ENCODE data around the gene FSCN2. TPM values are rescaled to one million over a fixed set of nuclear protein-coding genes. Genes with fewer than 3 reads are reported as not detected.

The FSCN2 gene
- total RNA-seq, 1 donor from 2014 or later: 1.5 TPM

DNA sequence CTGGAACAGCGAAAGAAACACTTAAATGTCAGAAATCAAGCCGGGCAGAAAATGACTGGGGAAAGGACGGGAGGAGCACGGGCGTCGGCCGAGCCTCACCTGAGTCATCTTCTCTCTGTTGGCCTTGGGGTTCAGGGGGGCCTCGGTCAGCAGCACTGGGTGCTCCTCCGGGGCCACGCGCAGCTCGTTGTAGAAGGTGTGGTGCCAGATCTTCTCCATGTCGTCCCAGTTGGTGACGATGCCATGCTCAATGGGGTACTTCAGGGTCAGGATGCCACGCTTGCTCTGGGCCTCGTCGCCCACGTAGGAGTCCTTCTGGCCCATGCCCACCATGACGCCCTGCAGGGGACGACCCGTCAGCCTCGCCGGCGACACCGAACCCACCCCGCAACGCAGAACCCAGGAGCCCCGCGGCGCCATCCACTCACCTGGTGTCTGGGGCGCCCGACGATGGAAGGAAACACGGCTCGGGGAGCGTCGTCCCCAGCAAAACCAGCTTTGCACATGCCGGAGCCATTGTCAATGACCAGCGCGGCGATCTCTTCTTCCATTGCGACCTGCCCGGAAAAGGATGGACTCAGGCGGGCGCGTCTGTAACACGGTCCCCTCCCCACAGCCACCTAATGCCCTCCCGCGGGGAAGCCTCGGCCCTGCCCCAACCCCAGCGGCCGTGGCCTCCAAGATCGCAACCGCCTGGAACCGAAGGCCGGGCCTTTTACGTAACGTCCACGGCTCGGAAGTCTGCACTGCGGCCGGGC is 16.2 kb upstream of the FSCN2 start:
- no peak for DNase-seq (ENCODE audit: low read depth)

DNA sequence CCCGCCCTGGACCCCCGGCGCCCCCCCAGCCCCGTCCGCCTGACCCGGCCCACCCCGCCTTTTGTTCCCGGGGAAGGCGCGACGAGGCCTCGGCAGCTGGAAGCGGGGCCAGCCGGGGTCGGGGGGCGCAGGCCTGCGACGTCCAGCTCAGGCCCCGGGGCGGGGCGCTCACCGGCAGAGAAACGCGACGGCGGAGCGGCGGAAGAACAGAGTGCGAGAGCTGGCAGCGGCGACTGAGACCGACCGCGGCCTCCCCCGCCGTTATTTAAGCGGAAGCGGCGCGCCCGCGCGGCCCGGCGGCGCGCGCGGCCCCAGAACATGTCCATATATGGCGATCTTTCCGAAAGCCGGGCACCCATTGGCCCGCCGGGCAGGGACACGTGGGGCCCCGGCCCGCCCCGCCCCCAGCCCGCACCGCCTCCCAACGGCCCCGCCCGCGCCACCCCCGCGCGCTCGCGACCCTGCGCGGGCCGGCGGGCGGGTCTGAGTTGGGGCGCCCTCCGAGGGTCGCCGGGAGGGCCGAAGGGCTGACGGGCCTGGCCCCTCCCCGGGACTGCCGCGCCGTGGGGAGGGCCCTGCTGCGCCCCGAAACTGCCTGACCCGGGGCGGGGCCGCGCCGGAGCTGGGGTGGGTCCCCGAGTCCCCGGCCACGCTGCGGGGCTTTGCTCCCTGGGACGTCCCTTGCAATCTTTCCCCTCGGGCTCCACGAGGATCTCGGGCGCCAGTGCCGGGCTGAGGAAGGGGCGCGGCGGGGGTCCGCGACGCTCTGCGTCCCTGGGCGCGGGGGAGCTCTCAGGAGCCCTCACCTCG is 15.4 kb upstream of the FSCN2 start, which contains the start of gene ACTG1:
ACTG1 (minus strand) TSS at position 238 of the 810 bp plus-strand sequence. CDS start 445 bp downstream, outside the sequence.
- DNase-seq (ENCODE audit: low read depth): peak; percentile 95

DNA sequence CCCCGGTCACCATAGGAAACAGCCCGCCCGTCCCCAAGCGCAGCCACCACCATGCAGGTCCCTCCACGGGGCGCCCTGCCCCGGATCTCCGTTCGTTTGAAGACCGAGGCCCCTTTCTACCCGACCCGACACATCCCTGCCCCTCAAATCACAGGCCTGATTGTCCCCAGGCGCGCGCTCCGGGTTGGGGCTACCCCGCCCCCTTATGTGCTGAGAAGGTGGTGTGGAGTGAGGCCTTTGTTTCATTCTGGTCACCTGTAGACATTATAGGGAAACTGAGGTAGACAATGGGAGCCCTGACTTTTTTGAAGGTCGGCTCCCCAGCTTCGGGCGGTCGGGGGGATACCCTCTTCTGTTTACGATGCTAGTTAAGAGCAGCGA is 14.8 kb upstream of the FSCN2 start:
- peak; percentile 73 for DNase-seq (ENCODE audit: low read depth)

DNA sequence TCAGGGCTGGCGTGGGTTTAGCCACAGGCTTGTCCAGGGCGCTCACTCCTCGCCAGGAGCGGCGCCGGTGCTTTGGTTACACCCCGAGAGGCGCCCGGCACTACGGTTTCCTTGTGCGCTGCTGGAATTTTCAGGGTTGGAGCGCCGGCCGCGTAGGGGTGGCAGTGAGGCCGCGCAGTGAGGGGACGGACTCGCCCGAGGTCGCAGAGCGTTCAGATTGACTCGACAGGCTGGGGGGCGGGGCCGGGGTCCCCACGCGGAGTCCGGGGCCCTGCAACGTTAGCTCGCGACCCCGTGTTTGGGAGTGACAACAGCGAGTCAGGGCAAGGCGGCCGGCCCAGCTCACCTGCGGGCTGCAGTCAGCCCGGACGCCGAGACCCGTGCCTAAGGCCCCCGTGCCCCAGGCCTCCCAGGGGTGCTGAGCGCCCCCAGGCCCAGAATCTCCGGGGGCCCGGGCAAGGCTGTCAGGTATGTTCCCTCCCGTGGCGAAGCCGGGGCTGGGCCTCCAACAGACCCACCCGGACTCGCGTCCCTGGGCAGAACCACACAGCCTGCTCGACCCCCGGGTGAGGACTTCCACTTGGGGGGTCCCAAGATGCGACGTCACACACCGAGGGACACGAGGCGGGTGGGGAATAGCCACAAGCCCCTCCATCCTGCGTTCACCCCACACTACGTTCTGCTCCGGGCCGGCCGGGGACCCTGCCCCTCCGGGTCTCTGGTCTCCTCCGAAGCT is 14.3 kb upstream of the FSCN2 start:
- peak; percentile 85 for DNase-seq (ENCODE audit: low read depth)

DNA sequence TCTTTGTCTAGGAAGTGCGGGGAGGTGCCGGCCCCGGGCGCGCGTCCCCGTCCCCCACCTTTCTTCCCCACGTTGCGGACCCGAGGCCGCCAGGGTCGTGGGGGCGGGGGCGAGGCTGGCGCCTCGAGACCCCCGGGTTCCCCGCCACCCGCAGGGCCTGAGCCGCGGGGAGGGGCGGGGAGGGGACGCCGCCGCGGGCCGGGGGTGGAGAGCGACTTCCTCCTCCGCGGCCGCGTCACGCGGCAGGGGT is 13.8 kb upstream of the FSCN2 start:
- no peak for DNase-seq (ENCODE audit: low read depth)

DNA sequence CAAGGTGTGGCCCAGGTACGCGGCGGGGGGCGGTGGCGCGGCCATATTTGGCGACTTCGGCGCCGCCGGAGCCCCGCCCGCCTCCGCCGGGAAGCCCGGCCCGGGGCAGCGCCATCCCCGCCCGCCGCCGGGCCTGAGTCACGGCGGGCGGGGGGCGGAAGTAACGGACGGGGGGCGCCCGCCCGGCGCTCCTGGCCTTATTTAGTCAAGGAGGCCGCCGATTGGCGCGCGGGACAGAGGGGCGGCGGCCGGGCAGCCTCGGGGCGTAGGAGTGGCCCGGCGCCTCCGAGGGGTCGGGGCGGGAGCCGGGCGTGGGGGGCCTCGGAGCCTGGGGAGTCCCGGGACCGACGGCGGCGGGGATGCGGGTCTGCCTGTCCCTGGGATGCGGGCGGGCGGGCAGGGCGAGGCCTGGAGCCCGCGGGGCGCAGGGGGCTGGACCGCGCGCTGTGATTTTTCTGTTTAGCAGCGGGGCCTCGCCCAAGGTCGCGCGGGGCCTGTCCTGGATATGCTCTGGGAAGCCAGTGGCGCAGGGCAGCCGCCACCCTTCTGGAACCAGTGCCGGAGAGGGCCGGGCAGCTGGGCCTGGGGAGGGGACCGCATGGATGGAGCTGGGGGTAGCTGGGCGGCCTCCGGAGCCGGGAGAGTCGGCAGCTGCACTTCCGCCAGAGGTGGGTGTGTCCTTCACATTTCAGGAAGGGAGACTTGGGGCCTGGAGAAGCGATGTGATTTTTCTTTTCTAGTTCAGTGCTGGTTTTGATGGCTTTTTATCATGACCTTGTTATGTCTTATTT is 13.2 kb upstream of the FSCN2 start:
- DNase-seq (ENCODE audit: low read depth): peak; percentile 90

DNA sequence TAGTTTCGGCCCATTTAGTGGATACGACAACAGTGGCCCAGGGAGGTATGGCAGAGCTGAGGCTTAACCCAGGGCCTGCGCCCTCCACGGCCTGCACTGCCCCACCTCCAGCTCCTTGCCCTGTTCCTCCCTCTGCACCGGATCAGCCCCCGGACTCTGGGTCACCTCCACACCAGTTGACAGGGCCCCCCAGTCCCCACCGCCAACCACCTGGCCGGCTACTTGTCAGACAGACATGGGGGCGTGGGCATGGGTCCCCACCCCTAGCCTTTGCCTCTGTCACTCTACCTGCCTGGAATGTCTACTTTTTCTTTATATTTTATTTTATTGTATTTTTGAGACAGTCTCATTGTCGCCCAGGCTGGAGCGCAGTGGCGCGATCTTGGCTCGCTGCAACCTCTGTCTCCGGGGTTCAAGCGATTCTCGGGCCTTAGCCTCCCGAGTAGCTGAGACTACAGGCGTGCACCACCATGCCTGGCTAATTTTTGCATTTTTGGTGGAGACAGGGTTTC is 12.6 kb upstream of the FSCN2 start:
- no peak for DNase-seq (ENCODE audit: low read depth)

DNA sequence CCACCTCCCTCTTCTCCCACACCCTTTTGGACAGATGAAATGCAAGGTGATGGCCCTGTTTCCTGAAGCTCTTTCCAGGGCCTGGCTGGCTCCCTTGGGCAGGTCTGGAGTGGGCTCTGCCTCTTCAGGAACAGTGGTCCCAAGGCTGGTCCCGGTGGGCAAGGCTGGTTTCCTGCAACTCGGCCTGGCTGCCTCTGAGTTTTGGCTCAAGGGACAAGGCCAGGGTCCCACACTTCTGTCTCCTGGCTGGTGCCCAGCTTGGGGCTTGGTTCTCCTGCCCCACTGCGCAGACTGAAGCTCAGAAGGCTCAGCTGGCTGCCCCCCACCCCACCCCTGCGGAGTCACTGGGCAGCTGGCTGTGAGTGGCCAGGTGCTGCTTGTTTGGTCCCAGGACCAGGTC is 11.7 kb upstream of the FSCN2 start:
- DNase-seq (ENCODE audit: low read depth): no peak

DNA sequence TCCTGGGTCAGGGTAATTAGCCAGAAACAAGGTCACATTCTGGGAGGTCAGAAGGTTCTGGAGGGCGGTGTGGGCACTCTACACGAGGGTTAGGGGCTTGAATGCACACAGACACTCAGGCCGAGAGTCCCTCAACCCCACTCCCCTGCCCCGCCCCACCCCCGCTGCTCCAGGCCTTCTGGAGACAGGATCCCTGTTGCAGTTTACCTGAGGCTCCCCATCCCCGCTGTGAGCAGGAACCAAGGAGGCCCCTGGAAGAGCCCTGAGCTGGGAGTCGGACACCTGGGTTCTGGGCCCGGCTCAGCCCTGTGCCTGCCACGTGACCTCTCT is 11.2 kb upstream of the FSCN2 start:
- no peak for DNase-seq (ENCODE audit: low read depth)

DNA sequence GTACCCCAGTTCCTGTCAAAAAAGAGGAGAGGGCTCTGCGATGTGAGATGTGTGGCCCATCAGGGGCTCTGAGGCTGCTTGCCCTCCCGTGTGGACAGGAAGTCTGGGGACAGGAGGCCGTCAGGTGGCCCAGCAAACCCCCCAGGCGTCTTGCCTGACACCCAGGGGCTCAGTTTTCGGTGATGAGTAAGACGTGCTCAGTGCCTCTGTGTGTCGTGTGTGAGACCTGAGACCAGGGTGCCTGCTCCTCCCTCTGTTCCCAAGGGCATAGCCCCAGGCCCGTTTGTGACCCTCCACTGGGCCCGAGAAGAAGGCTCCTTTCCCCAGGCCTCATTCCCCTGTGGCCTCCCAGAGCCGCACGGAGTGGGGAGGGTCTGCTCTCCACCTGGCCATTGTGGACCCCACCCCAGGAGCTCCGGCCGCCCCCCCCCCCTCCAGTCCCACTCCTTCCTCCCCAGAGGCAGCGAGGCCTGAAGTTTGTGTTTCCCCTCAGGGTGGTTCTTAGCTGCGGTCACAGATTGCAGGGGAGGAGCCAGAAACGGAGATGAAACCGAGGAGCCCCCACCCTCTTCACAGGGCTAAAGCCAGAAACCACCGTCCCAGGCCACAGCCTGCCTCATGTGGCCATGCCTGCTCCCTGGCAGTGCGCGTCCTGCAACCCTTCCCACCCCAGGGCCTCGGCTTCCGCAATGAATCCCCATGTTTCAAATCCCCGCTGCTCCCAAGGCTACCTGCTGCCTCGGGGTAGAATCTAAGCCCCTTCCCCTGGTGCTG is 10.7 kb upstream of the FSCN2 start:
- no peak for DNase-seq (ENCODE audit: low read depth)

DNA sequence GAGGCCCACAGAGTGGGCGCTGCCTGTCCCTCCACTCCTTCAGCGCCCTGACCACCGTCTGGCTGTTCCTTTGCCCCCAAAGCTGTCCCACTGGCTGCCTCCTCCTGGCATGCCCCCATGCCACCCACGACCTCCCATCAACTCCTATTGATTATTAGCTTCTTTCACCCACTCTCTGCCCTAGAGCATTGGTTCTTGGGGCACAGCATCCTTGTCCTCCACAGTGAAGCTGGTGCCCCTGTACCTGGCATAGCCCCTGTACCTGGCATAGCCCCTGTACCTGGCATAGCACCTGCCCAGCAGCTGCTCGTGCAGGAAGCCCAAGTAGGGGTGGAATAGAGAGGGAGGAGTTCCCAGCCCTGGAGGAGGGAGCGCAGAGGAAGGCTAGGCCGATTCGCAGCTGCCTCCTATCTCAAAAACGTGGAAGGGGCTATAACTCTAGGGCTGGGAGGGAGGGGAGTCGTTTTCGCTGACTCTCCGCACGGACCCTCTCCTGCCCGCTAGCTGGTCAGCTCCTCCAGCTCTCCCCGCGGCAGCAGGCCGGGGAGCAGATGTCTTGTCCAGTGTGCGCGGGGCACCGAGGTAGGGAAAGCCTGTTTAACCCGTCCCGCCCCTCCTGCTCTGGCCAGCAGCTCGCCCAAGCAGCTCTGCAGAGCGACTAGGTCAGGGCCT is 9.9 kb upstream of the FSCN2 start:
- DNase-seq (ENCODE audit: low read depth): no peak

DNA sequence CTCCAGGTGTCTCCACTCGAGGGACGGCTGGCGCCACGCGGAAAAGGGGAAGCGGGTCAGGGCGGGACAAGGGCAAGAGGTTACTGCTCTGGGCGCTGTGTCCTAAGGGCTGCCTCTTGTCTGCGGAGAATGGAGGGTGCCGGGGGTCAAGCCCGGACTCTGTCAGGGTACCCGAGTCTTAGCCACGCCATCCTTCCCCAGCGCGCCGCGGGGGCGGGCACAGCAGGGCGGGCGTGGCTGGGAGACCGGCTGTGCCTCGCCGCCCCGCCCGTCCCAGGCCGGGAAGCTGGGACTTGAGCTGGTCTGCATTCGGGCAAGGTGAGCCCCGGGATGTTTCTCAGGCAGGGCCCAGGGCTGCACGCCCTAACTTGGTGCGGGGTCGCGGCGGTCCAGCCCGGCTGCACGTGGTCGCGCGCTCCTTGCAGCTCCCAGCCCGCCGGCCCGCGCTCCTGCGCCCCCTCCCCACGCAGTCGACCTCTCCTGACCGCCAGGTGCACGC is 9.3 kb upstream of the FSCN2 start:
- no peak for DNase-seq (ENCODE audit: low read depth)

DNA sequence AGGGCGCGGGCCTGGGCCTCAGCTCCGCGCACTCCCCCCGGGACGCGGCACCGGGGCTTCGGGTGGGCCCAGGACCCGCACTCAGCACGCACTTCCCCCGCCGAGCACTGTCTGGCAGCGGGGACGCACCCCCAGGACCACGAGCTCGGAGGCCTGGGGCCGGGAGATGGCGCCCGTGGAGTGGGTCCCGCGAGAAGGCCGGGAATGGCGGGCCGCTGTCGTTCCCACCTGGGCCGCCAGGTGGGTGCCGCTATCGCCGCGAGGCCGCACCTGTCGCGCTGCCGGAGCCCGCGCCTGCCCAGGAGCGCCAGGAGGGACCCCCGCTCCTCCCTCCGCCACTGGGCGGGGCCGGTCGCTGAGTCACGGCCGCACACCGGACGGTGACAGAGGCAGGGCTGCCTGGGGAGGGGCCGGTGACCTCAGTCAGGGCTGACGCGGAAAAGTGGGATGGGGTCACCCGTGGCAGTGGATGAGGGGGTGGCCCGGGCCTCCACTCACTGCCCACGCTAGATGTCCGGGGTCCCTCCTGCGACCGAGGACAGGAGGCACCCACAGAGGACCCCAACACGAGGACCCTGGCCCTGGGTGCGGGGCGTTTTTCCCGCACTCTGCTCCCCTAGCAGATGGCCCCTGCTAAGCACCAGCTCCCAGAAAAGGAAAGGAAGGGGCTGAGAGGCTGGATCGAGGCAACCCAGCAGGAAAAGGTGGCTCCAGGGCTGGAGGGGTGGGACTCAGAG is 8.7 kb upstream of the FSCN2 start:
- DNase-seq (ENCODE audit: low read depth): no peak

DNA sequence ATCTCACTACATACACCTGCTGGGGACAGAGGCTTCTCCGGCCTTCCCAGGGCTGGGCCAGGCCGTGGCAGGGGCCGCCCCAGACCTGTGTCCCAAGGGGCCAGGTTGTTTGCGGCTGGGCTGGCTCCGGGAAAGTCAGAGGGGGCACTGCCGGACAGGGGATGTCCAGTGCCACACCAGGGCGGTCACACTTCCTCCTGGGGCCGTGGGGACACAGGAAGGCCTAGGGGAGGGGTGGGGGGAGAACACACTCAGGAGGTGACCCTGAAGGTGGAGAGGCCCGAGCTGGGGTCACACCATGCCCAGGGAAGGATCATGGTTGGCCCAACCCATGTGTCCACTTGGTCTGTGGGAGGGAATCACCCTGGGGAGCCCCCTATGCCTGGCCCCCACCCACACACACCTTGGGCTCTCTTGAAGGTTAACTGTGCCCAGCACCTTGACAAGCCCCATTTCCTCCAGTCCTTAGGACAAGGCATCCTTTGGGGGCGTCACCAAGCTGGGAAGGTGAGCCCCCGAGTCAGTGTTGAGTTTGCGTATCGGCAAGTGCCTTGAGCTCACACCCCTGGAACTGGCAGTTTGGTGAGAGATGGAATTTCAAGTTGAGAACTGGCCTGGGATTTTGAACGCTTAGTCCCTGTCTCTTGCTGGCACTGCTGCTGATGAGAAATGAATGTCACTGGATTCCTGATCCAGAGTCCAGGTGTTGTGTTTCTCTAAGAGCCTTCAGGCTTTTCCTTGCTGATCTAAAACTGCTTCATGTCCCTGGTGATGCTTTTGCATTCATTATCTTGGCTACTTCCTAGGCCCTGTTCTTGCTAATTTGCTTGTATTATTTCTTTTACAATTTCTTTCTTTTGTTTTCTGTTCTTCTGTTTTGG is 7.9 kb upstream of the FSCN2 start:
- DNase-seq (ENCODE audit: low read depth): no peak

DNA sequence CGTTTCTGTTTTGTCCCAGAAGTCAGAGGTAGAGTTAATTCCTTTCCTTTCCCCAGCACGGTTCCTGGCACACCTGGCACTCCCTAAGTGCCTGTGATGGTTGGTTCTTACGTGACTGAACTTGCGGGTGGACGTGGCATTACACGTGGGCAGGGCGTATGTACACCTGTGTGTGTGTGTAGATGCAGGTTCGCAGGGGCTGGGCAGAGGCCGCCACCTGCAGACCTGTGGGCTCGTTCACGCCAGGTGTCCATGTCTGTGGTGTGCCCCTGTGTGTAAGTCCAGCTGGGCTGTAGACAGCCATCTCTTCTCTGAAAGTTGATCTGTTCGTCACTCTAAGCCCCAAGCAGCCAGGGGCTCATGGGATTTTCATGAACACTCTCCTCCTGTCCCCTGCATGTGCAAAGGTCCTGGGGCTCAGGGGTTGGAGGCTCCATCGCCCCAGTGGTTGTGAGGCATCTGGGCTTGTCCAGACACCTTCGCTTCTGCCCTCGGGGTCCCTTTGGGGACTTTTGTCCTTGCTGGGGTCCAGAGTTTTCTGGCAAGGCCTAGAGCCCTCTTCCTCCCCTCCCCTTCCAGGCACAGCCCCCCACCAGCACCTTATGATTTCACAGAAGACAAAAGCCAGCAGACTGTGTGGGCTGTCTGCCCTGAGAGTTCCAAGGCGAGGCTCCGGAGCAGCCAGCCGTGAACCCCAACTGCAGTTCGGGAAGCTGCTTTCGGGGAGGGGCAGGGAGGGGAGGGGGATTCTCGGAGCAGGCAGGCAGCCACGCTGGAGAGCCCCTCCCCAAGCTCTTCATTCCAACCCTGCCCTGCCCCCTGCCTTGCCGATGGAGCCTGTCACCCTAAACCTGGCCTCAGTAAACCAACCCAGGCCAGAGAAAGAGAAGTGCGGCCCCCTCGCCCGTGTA is 5.4 kb upstream of the FSCN2 start:
- no peak for DNase-seq (ENCODE audit: low read depth)

DNA sequence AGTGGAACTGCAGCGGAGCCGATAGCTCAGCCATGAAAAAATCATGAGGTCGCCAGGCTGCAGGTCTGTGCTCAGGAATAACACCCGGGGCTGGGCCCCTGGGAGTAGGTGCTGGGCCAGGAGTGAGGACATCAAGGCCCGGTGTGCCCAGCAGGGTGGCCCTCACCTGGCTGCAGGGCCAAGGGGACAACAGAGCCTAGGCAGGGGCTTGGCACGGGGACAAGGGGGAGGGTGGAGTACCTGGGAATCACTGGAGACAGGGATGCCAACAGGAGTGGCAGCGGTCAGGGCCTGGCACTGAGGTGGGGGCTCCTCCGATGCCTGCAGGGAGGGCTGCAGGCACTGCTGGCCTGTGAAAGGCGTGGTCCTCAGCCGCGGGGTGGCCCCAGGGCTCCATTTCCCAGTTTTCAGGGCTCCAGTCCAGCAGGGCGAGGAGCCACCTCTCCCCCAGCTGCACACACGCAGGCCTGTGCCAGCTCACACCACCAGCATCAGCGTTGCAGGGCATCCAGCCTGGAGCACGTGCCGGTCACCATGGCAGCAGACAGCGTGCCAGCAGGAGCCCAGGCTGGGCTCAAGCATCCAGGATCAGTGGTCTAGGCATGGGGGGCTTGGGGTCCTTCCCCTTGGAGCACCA is 4.7 kb upstream of the FSCN2 start:
- peak; percentile 75 for DNase-seq (ENCODE audit: low read depth)

Measured in myocyte (in vitro differentiated cells).